K562 (cell line): ENCODE data around the gene TPGS1. TPM values are rescaled to one million over a fixed set of nuclear protein-coding genes. Genes with fewer than 3 reads are reported as not detected.

Source experiments
- ARID1B ChIP-seq: fragments of 450-650 bp; IDR thresholded peaks from 2 replicates; pipeline ENCODE4 v1.6.1; 2016; ENCODE audit warnings: antibody characterized with exemption, mild to moderate bottlenecking, inconsistent platforms
- CBX3 ChIP-seq, 2 experiments: IDR thresholded peaks; 1 replicate in 1 of 2; 2 replicates in 1 of 2; pipeline ENCODE4 v1.6.1; 2012; ENCODE audit warnings: inconsistent platforms in 2 of 2, low read length in 2 of 2, borderline replicate concordance in 1 of 2, control low read depth in 1 of 2
- EGR1 ChIP-seq: fragments of 450-650 bp; conservative IDR thresholded peaks from 2 replicates; pipeline ENCODE4 v1.6.1; 2017; ENCODE audit warnings: mild to moderate bottlenecking
- EHMT2 ChIP-seq: fragments of 450-650 bp; IDR thresholded peaks from 2 replicates; pipeline ENCODE4 v1.6.1; 2018; ENCODE audit warnings: antibody characterized with exemption
- ESRRB ChIP-seq: fragments of 250-450 bp; sonication (Bioruptor Pico); IDR thresholded peaks from 2 replicates; pipeline ENCODE4 v1.5.0; 2020; ENCODE audit warnings: mild to moderate bottlenecking, moderate library complexity, borderline replicate concordance
- ETS2 ChIP-seq: IDR thresholded peaks from 2 replicates; pipeline ENCODE4 v1.6.1; 2016; ENCODE audit warnings: borderline replicate concordance, missing genetic modification characterization, mild to moderate bottlenecking, moderate library complexity, missing compliant biosample characterization; ENCODE audit not compliant: poor library complexity, severe bottlenecking
- GATA2 ChIP-seq: sonication (generic); formaldehyde crosslinking; IDR thresholded peaks from 2 replicates; pipeline ENCODE4 v1.4.0; 2020; ENCODE audit warnings: mild to moderate bottlenecking, missing genetic modification reagents
- NFRKB ChIP-seq: fragments of 450-650 bp; IDR thresholded peaks from 2 replicates; pipeline ENCODE4 v1.6.1; 2016; ENCODE audit warnings: low read depth
- NR4A1 ChIP-seq, 2 experiments: fragments of 250-450 bp in 1 of 2; fragments of 450-650 bp in 1 of 2; sonication (Bioruptor Pico) in 1 of 2; IDR thresholded peaks; 2 replicates each; pipeline versions ENCODE4 v1.4.0 to v1.6.1; 2016 to 2020; ENCODE audit warnings: mild to moderate bottlenecking in 2 of 2, missing compliant biosample characterization in 1 of 2, missing genetic modification characterization in 1 of 2, moderate library complexity in 1 of 2
- PTBP1 ChIP-seq: fragments of 200-400 bp; formaldehyde crosslinking; IDR thresholded peaks from 2 replicates; pipeline ENCODE4 v1.6.1; 2017; ENCODE audit warnings: low read depth, low read length
- SRF ChIP-seq, 2 experiments: fragments of 250-450, 450-650 bp in 1 of 2; sonication (Bioruptor Pico) in 1 of 2; sonication (generic) in 1 of 2; formaldehyde crosslinking; IDR thresholded peaks; 2 replicates each; pipeline versions ENCODE4 v1.5.0 to v1.5.1; 2020 to 2022; ENCODE audit warnings: mild to moderate bottlenecking in 1 of 2, missing genetic modification reagents in 1 of 2
- TBP ChIP-seq: optimal IDR thresholded peaks from 2 replicates; pipeline ENCODE3; 2011; ENCODE audit warnings: low read depth, low read length, improper control_type of control experiment
- ZNF23 ChIP-seq: fragments of 250-450 bp; sonication (Bioruptor Pico); IDR thresholded peaks from 2 replicates; pipeline ENCODE4 v1.4.0; 2020; ENCODE audit warnings: mild to moderate bottlenecking
- polyA plus RNA-seq, 8 experiments: library from polyadenylated mRNA; depleted of rRNA in 4 of 8; stranded (reverse) in 5 of 8; unstranded in 3 of 8; fragments of >200 nt; fragmentation: Nextera tagmentation in 2 of 8; fragmentation: Illumina TruSeq in 1 of 8; extraction: Ambion mirVana in 2 of 8; extraction: Trizol in 1 of 8; gene quantifications; 2 replicates each; pipeline versions ENCODE4 v1.2.1 to v1.2.3, GENCODE V29; 2011 to 2014; ENCODE audit warnings: inconsistent platforms in 1 of 8, missing spikeins in 1 of 8
- total RNA-seq, 7 experiments: library from RNA; depleted of rRNA in 6 of 7; stranded (reverse); fragments of >200 nt in 6 of 7; fragmentation: Illumina TruSeq in 2 of 7; extraction: Trizol in 2 of 7; gene quantifications; 2 replicates each; pipeline versions ENCODE4 v1.2.1 to v1.2.3, GENCODE V29; 2011 to 2021; ENCODE audit warnings: low replicate concordance in 1 of 7
- TF ChIP-seq, protein P1 (sequence below): fragments of 250-450 bp; sonication (Bioruptor Pico); IDR thresholded peaks from 2 replicates; pipeline ENCODE4 v1.8.0; 2022; ENCODE audit warnings: inconsistent platforms
- TF ChIP-seq, protein P2 (sequence below), 2 experiments: fragments of 450-650 bp; IDR thresholded peaks; 2 replicates each; pipeline ENCODE4 v1.6.1; 2016; ENCODE audit warnings: mild to moderate bottlenecking in 2 of 2, borderline replicate concordance in 1 of 2, low read depth in 1 of 2, moderate library complexity in 1 of 2

TPGS1 gene
- total and polyA plus RNA-seq, 9 of the 15 experiments (the other 6 are each of a cell fraction or from before 2014, with no cell fraction given) = 0.30 to 31.6 (median 1.2) TPM; not detected in 2

DNA sequence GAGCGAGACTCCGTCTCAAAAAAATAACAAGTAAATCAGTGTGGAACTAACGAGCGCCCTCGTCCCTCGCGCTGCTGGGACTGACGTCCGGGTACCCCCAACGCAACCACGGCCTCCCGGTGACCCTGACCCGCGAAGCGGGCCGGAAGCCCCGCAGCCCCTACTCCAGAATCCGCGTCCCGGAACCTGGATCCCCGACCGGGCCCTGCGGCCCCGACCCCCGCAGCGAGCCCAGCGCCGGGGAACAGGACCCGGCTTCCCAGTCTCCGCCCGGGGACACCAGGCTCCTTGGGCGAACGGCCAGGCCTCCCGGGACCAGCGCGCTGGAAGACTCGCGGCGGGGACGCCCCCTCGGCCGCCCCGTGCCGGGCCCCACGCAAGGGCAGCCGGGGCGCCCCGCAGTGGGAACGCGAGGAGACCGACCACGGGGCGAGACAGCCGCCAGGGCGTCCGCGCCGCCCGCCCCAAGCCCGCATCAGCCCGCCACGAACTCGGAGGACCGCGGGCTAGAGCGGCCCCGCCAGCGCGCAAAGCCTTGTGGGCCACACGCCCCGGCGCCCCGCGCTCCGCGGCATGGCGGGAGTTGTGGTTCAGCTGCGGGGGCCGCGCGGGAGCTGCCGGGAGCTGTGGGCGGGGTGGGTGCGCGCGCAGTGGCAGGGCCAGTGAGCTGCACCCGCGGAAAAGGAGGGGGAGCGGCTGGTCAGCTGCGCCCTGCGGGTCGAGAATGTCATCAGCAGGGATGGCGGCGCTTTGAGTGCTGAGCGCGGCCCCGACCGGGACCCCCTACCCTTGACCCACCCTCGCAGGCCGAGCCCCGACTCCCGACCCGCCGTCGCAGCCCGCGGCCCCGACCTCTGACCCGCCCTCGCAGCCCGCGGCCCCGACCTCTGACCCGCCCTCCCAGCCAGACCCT lies 18.5 kb upstream of the TPGS1 start (continued):
- TF ChIP-seq NFRKB (no peak), ARID1B (no peak), ETS2 (no peak), SRF (CRISPR knock-in tag; IDR thresholded peaks at IDR 0.05) (no peak; a peak in 1 of 4 replicates), EHMT2 (no peak), NR4A1 (CRISPR knock-in tag; IDR thresholded peaks at IDR 0.05) (no peak), NR4A1 (tag; IDR thresholded peaks at IDR 0.05) (peak; percentile 66; the same call in 1 of the 2 replicates), ESRRB (no peak), EGR1 (peak; percentile 69), PTBP1 (no peak), ZNF23 (CRISPR knock-in tag) (no peak), TBP (peak; percentile 78), GATA2 (CRISPR knock-in tag) (no peak), CBX3 (IDR thresholded peaks at IDR 0.05; ENCODE audit: borderline replicate concordance in 1 of 2, low read length in 2 of 2) (no peak)
- TF ChIP-seq, protein P1, sequence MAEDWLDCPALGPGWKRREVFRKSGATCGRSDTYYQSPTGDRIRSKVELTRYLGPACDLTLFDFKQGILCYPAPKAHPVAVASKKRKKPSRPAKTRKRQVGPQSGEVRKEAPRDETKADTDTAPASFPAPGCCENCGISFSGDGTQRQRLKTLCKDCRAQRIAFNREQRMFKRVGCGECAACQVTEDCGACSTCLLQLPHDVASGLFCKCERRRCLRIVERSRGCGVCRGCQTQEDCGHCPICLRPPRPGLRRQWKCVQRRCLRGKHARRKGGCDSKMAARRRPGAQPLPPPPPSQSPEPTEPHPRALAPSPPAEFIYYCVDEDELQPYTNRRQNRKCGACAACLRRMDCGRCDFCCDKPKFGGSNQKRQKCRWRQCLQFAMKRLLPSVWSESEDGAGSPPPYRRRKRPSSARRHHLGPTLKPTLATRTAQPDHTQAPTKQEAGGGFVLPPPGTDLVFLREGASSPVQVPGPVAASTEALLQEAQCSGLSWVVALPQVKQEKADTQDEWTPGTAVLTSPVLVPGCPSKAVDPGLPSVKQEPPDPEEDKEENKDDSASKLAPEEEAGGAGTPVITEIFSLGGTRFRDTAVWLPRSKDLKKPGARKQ (CRISPR knock-in tag) = no peak
- TF ChIP-seq, protein P2, sequence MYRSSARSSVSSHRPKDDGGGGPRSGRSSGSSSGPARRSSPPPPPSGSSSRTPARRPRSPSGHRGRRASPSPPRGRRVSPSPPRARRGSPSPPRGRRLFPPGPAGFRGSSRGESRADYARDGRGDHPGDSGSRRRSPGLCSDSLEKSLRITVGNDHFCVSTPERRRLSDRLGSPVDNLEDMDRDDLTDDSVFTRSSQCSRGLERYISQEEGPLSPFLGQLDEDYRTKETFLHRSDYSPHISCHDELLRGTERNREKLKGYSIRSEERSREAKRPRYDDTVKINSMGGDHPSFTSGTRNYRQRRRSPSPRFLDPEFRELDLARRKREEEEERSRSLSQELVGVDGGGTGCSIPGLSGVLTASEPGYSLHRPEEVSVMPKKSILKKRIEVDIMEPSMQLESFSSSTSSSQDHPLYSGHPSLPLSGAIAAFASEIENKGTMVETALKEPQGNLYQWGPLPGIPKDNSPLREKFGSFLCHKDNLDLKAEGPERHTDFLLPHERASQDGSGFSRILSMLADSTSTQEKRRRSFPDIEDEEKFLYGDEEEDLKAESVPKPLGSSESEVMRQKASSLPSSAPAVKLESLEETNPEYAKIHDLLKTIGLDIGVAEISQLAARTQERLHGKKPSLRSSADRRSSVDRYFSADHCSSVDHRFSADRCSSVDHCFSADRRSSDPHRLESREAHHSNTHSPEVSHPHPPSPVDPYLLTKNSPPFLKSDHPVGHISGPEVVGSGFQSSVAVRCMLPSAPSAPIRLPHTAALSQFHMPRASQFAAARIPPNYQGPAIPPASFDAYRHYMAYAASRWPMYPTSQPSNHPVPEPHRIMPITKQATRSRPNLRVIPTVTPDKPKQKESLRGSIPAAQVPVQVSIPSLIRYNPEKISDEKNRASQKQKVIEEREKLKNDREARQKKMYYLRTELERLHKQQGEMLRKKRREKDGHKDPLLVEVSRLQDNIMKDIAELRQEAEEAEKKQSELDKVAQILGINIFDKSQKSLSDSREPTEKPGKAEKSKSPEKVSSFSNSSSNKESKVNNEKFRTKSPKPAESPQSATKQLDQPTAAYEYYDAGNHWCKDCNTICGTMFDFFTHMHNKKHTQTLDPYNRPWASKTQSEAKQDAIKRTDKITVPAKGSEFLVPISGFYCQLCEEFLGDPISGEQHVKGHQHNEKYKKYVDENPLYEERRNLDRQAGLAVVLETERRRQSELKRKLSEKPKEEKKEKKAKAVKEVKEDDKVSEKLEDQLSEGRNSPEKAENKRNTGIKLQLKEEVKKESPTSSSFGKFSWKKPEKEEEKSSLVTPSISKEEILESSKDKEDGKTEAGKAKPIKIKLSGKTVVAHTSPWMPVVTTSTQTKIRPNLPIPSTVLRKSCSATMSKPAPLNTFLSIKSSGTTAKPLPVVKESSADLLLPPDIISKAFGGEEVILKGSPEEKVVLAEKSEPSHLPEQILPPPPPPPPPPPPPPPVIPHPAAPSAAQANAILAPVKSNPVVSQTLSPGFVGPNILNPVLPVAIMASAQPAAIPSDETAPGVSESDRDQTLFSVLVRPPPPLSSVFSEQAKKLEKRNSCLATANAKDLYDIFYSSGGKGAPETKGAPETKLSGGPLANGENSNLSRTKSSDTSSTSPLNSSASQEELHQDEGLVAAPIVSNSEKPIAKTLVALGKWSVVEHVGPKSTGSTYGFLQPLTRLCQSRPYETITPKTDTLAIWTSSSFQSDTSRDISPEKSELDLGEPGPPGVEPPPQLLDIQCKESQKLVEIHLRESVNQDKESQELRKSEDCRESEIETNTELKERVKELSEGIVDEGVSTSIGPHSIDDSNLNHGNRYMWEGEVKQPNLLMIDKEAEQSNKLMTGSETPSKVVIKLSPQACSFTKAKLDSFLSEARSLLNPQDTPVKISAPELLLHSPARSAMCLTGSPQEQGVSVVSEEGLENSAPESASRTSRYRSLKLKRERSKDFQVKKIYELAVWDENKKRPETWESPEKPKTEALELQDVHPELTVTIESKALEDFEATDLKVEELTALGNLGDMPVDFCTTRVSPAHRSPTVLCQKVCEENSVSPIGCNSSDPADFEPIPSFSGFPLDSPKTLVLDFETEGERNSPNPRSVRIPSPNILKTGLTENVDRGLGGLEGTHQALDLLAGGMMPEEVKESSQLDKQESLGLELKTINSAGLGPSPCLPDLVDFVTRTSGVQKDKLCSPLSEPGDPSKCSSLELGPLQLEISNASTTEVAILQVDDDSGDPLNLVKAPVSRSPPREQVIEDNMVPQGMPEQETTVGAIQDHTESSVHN (IDR thresholded peaks at IDR 0.05; ENCODE audit: borderline replicate concordance in 1 of 2, low read depth in 1 of 2) = no peak
